GM12878 (cell line): Measurements from ENCODE around the gene GLYAT. TPM values are rescaled to one million over a fixed set of nuclear protein-coding genes. Genes with fewer than 3 reads are reported as not detected.

Experiments
- ATAC-seq: fragments of 200-7000 bp; cut with Tn5 transposase; 3 replicates; pipeline ENCODE4 v1.9.1; 2020; ENCODE audit warnings: mild to moderate bottlenecking, moderate library complexity
- BruUV-seq: library from RNA; stranded (reverse); fragments of 400-500 nt; replicated peaks from 2 replicates; lab custom pipeline; 2021; lab: Mats Ljungman, UMichigan
- CTCF ChIA-PET: fragments of 300-600 bp; sonication (Branson Sonifier 250); formaldehyde crosslinking; extraction: SDS; loops from one replicate; lab custom pipeline; 2021; ENCODE audit warnings: inconsistent platforms; lab: Yijun Ruan, JAX
- POLR2A ChIA-PET: fragments of 350-600 bp; formaldehyde crosslinking; extraction: SDS; loops from one replicate; lab custom pipeline; 2021; ENCODE audit warnings: inconsistent platforms; lab: Charles Lee
- RAD21 ChIA-PET: fragments of 300-600 bp; sonication (Branson Sonifier 250); formaldehyde crosslinking; loops from one replicate; lab custom pipeline; 2023; ENCODE audit warnings: antibody characterized with exemption; ENCODE audit not compliant: unreplicated experiment; lab: Charles Lee
- SMC1A ChIA-PET: fragments of 300-600 bp; sonication (Branson Sonifier 250); formaldehyde crosslinking; loops from one replicate; lab custom pipeline; 2023; ENCODE audit not compliant: unreplicated experiment, uncharacterized antibody; lab: Charles Lee
- DNase-seq: peaks from one replicate; pipeline ENCODE4 v3.0.0-alpha.2; 2011; ENCODE audit warnings: low read depth, low spot score
- FAIRE-seq: peaks from 3 replicates; lab custom pipeline; 2011; peaks lifted over from hg19 to GRCh38; lab: Jason Lieb, UNC
- H2AFZ ChIP-seq: 2 replicates; pipeline ENCODE4 v1.6.0; 2011; ENCODE audit warnings: low read depth, low read length, control low read depth; ENCODE audit not compliant: control insufficient read depth
- H3K27ac ChIP-seq: 2 replicates; pipeline ENCODE4 v1.5.1; 2011; ENCODE audit warnings: control low read depth; ENCODE audit not compliant: control insufficient read depth, insufficient read depth
- H3K27me3 ChIP-seq, 2 experiments: replicated peaks in 1 of 2; 2 replicates each; pipeline versions ENCODE4 v1.6.0 to v1.6.1; 2011; ENCODE audit warnings: low read length in 1 of 2; ENCODE audit not compliant: control insufficient read depth in 2 of 2, insufficient read depth in 2 of 2
- H3K36me3 ChIP-seq, 2 experiments: 2 replicates each; pipeline ENCODE4 v1.5.1; 2011; ENCODE audit warnings: low read length in 1 of 2; ENCODE audit not compliant: control insufficient read depth in 2 of 2, insufficient read depth in 2 of 2
- H3K4me1 ChIP-seq: 2 replicates; pipeline ENCODE4 v1.6.1; 2011; ENCODE audit warnings: mild to moderate bottlenecking, low read length, moderate library complexity, mixed read lengths; ENCODE audit not compliant: control insufficient read depth, insufficient read depth
- H3K4me2 ChIP-seq: 2 replicates; pipeline ENCODE4 v1.6.0; 2011; ENCODE audit warnings: control low read depth; ENCODE audit not compliant: control insufficient read depth, insufficient read depth
- H3K4me3 ChIP-seq: fragments of 200-600 bp; sonication (generic); 2 replicates; pipeline ENCODE4 v1.5.1; 2016
- H3K79me2 ChIP-seq: 2 replicates; pipeline ENCODE4 v1.6.0; 2011; ENCODE audit warnings: low read length; ENCODE audit not compliant: control insufficient read depth, insufficient read depth
- H3K9ac ChIP-seq: 2 replicates; pipeline ENCODE4 v1.8.0; 2011; ENCODE audit warnings: low read length, control low read depth, mixed read lengths; ENCODE audit not compliant: control insufficient read depth, insufficient read depth
- H3K9me3 ChIP-seq: replicated peaks from 3 replicates; pipeline ENCODE4 v1.5.1; 2011; ENCODE audit warnings: mild to moderate bottlenecking, low read length; ENCODE audit not compliant: control insufficient read depth, insufficient read depth
- H4K20me1 ChIP-seq: 2 replicates; pipeline ENCODE4 v1.6.0; 2011; ENCODE audit not compliant: control insufficient read depth, insufficient read depth
- ETV6 ChIP-seq, 2 experiments: fragments of 450-650 bp in 1 of 2; IDR thresholded peaks in 1 of 2; conservative IDR thresholded peaks in 1 of 2; 2 replicates each; pipeline ENCODE4 v1.6.1; 2014; ENCODE audit warnings: antibody characterized with exemption in 1 of 2, borderline replicate concordance in 1 of 2, low read depth in 1 of 2, mild to moderate bottlenecking in 1 of 2, moderate library complexity in 1 of 2
- HCFC1 ChIP-seq: fragments of 150-350 bp; IDR thresholded peaks from 2 replicates; pipeline ENCODE4 v1.6.1; 2014; ENCODE audit warnings: low read length
- JUND ChIP-seq: IDR thresholded peaks from 2 replicates; pipeline ENCODE4 v1.6.1; 2012; ENCODE audit warnings: low read depth, mild to moderate bottlenecking, low read length, improper control_type of control experiment, moderate library complexity
- MEF2B ChIP-seq: fragments of 450-650 bp; IDR thresholded peaks from 2 replicates; pipeline ENCODE4 v1.6.1; 2018; ENCODE audit warnings: mild to moderate bottlenecking, moderate library complexity; ENCODE audit not compliant: partially characterized antibody, poor library complexity, severe bottlenecking
- MTA2 ChIP-seq: fragments of 450-650 bp; IDR thresholded peaks from 2 replicates; pipeline ENCODE4 v1.6.1; 2016; ENCODE audit warnings: low read depth, mild to moderate bottlenecking, moderate library complexity
- NR2F1 ChIP-seq: fragments of 450-650 bp; conservative IDR thresholded peaks from 2 replicates; pipeline ENCODE4 v1.6.1; 2017; ENCODE audit warnings: mild to moderate bottlenecking
- POLR2AphosphoS2 ChIP-seq: IDR thresholded peaks from 2 replicates; pipeline ENCODE4 v1.6.1; 2011; ENCODE audit warnings: low read depth, mild to moderate bottlenecking, low read length, improper control_type of control experiment, moderate library complexity
- RAD21 ChIP-seq: IDR thresholded peaks from 2 replicates; pipeline ENCODE4 v1.6.1; 2011; ENCODE audit warnings: mild to moderate bottlenecking, low read depth, low read length, moderate library complexity; ENCODE audit not compliant: insufficient read depth
- SUZ12 ChIP-seq: fragments of 200-600 bp; sonication (generic); IDR thresholded peaks from one replicate; pipeline ENCODE4 v1.6.1; 2018; ENCODE audit warnings: antibody characterized with exemption, mild to moderate bottlenecking; ENCODE audit not compliant: unreplicated experiment
- TARDBP ChIP-seq: IDR thresholded peaks from 2 replicates; pipeline ENCODE4 v1.6.1; 2016; ENCODE audit warnings: borderline replicate concordance
- ZNF217 ChIP-seq: fragments of 450-650 bp; IDR thresholded peaks from 2 replicates; pipeline ENCODE4 v1.6.1; 2017; ENCODE audit warnings: antibody characterized with exemption, mild to moderate bottlenecking
- in situ Hi-C: fragments of 300-500 bp; cut with MboI; formaldehyde crosslinking; loops from 9 replicates; pipeline ENCODE4 v1.14.3; 2018; ENCODE audit warnings: mixed read lengths
- intact Hi-C: fragments of 100-400 bp; cut with micrococcal nuclease; formaldehyde crosslinking; loops from one replicate; pipeline ENCODE4 v1.14.2; 2022; ENCODE audit not compliant: unreplicated experiment
- polyA plus RNA-seq, 11 experiments: library from polyadenylated mRNA; depleted of rRNA in 4 of 11; unstranded in 6 of 11; stranded (reverse) in 5 of 11; fragments of >200 nt; fragmentation: Nextera tagmentation in 4 of 11; fragmentation: Illumina TruSeq in 1 of 11; extraction: Ambion mirVana in 4 of 11; extraction: Trizol in 1 of 11; gene quantifications; 1 replicate in 1 of 11; 2 replicates in 10 of 11; pipeline versions ENCODE4 v1.2.1 to v1.2.3, GENCODE V29; 2011 to 2016; ENCODE audit warnings: inconsistent platforms in 2 of 11, missing spikeins in 2 of 11, low read depth in 1 of 11
- total RNA-seq, 4 experiments: library from RNA; depleted of rRNA in 3 of 4; stranded (reverse); fragments of >200 nt in 3 of 4; fragmentation: Illumina TruSeq in 1 of 4; extraction: Trizol in 1 of 4; gene quantifications; 2 replicates each; pipeline versions ENCODE4 v1.2.1 to v1.2.3, GENCODE V29; 2013 to 2021
- TF ChIP-seq, protein P1 (sequence below): IDR thresholded peaks from 2 replicates; pipeline ENCODE4 v1.6.1; 2011; ENCODE audit warnings: low read depth, low read length, improper control_type of control experiment, borderline replicate concordance
- TF ChIP-seq, protein P2 (sequence below): IDR thresholded peaks from 2 replicates; pipeline ENCODE4 v1.6.1; 2011; ENCODE audit warnings: borderline replicate concordance, low read depth, mild to moderate bottlenecking, moderate library complexity, low read length; ENCODE audit not compliant: insufficient read depth, poor library complexity, severe bottlenecking
- TF ChIP-seq, protein P3 (sequence below): fragments of 450-650 bp; formaldehyde crosslinking; IDR thresholded peaks from 2 replicates; pipeline ENCODE4 v1.5.0; 2022; ENCODE audit warnings: mild to moderate bottlenecking, missing genetic modification characterization

GLYAT gene
- total and polyA plus RNA-seq, 10 of the 15 experiments (the other 5 are each of a cell fraction or from before 2014, with no cell fraction given), result 0.18 TPM; not detected in 9

DNA sequence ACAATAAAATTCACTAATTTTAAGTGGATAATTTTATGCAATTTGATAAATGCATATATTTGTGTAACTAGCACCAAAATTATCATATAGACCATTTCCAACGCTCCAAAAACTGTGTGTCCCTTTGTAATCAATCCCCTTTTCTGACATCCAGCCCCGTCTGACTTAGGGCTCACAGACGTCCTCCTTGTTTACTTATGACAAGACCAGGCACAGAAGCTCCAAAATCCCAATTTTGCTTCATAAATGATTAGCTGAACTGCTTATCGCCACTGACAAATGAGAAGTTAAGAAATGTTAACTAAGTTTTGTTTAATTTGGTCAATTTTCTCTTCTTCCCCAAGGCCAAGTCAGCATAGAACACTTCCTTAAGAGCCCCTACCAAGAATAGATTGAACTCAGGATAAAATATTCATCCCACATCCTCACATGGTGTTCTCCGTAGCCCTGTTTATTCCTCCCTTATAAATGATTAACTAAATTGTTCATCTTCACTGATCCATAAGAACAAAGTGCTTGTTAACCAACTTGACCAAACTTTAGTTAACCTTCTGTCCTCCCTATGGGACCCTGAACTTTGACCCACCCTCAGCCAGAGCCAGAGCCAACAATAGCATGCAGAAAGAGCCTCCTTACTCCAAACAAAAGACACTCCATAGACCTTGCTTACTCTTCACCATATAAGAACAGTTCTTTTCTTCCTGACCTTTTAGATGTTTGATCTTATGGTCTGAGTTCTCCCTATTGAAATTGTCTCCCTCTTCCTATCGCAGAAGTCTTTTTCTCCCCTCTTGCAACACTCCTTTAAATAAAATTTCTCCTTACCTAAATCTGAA is 30.8 kb upstream of the GLYAT start (continued):
- TF ChIP-seq HCFC1 (no peak), POLR2AphosphoS2 (no peak)

DNA sequence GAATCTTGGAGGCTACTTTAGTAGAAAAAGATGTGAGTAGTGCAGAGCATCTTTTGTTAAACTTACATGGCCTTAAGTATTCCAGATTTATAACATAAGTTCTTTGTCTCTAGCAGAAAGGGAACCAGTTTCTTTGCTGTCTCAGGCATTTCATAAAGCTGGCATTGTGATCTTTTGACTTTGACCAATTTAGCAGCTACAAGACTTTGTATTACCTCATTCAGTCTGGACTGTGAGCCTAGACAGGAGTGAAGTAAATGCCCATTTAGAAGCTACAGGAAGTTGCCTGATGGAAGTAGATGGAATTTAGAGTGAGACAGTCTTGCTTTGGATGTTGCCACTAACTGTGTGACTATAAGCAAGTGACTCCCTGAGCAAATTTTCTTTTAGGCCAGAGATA is 25.7 kb upstream of the GLYAT start:
- FAIRE-seq, result no peak
- no peak overlapping the region for H3K4me2 ChIP-seq
- H3K27me3 ChIP-seq, result no peaks in the 10 kb centered on the region
- H2AFZ ChIP-seq, result no peak overlapping the region
- DNase-seq, result no peak
- in situ Hi-C loops, result no loop called here
- H3K27ac ChIP-seq, result no peak overlapping the region
- BruUV-seq, result no TSS peak
- H3K79me2 ChIP-seq, result no peaks in the 10 kb centered on the region
- H3K36me3 ChIP-seq, result no peaks in the 10 kb centered on the region
- no peaks in the 10 kb centered on the region for H3K9me3 ChIP-seq
- no peak for ATAC-seq
- no peak overlapping the region for H3K9ac ChIP-seq
- RAD21 ChIA-PET, result no interaction called here
- intact Hi-C loops, result no loop called here
- CTCF ChIA-PET, result no interaction called here
- POLR2A ChIA-PET, result no interaction called here
- no peak overlapping the region for H3K4me3 ChIP-seq
- SMC1A ChIA-PET, result no interaction called here
- H3K4me1 ChIP-seq, result no peaks in the 10 kb centered on the region
- H4K20me1 ChIP-seq, result no peaks in the 10 kb centered on the region; the same call in 1 of the 2 replicates
- TF ChIP-seq MEF2B (no peak), ETV6 (conservative IDR thresholded peaks at IDR 0.05 in 1 of 2, IDR thresholded peaks at IDR 0.05 in 1 of 2; ENCODE audit: borderline replicate concordance in 1 of 2, low read depth in 1 of 2) (no peak), POLR2AphosphoS2 (no peak), SUZ12 (no peak), RAD21 (no peak), NR2F1 (no peak), TARDBP (no peak), ZNF217 (no peak), MTA2 (no peak), JUND (no peak)
- TF ChIP-seq, protein P1, sequence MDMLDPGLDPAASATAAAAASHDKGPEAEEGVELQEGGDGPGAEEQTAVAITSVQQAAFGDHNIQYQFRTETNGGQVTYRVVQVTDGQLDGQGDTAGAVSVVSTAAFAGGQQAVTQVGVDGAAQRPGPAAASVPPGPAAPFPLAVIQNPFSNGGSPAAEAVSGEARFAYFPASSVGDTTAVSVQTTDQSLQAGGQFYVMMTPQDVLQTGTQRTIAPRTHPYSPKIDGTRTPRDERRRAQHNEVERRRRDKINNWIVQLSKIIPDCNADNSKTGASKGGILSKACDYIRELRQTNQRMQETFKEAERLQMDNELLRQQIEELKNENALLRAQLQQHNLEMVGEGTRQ, result no peak
- TF ChIP-seq, protein P2, sequence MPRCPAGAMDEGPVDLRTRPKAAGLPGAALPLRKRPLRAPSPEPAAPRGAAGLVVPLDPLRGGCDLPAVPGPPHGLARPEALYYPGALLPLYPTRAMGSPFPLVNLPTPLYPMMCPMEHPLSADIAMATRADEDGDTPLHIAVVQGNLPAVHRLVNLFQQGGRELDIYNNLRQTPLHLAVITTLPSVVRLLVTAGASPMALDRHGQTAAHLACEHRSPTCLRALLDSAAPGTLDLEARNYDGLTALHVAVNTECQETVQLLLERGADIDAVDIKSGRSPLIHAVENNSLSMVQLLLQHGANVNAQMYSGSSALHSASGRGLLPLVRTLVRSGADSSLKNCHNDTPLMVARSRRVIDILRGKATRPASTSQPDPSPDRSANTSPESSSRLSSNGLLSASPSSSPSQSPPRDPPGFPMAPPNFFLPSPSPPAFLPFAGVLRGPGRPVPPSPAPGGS, result no peak
- TF ChIP-seq, protein P3, sequence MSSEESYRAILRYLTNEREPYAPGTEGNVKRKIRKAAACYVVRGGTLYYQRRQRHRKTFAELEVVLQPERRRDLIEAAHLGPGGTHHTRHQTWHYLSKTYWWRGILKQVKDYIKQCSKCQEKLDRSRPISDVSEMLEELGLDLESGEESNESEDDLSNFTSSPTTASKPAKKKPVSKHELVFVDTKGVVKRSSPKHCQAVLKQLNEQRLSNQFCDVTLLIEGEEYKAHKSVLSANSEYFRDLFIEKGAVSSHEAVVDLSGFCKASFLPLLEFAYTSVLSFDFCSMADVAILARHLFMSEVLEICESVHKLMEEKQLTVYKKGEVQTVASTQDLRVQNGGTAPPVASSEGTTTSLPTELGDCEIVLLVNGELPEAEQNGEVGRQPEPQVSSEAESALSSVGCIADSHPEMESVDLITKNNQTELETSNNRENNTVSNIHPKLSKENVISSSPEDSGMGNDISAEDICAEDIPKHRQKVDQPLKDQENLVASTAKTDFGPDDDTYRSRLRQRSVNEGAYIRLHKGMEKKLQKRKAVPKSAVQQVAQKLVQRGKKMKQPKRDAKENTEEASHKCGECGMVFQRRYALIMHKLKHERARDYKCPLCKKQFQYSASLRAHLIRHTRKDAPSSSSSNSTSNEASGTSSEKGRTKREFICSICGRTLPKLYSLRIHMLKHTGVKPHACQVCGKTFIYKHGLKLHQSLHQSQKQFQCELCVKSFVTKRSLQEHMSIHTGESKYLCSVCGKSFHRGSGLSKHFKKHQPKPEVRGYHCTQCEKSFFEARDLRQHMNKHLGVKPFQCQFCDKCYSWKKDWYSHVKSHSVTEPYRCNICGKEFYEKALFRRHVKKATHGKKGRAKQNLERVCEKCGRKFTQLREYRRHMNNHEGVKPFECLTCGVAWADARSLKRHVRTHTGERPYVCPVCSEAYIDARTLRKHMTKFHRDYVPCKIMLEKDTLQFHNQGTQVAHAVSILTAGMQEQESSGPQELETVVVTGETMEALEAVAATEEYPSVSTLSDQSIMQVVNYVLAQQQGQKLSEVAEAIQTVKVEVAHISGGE (CRISPR knock-in tag), result no peak
